HG03060 (cell line): Measurements from ENCODE around the gene PTK7.

Experiments
- ATAC-seq: cut with Tn5 transposase; IDR thresholded peaks from one replicate; pipeline ENCODE4 v1.9.1; 2021; ENCODE audit warnings: low read depth, moderate number of reproducible peaks; ENCODE audit not compliant: unreplicated experiment

Gene PTK7

DNA sequence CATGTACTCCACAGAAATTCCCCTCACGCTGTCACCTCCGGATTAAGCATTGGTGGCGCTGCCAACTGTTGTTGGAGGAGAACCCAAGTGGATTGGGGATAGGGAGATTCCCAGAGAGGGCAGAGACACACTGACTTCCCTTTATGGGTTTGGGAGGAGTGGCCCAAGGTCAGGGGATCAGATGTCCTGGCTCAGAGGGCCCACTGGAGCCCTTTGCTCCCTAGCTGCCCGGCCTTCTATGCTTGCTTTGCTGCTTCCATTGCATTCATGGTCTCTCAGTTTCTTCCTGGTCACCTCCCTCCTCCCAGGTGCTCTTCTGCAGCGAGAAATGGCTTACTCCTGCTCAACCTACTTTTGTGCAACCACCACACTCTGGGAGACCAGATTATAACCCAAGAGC is 120.2 kb downstream of the PTK7 start:
- ATAC-seq, result no peak

DNA sequence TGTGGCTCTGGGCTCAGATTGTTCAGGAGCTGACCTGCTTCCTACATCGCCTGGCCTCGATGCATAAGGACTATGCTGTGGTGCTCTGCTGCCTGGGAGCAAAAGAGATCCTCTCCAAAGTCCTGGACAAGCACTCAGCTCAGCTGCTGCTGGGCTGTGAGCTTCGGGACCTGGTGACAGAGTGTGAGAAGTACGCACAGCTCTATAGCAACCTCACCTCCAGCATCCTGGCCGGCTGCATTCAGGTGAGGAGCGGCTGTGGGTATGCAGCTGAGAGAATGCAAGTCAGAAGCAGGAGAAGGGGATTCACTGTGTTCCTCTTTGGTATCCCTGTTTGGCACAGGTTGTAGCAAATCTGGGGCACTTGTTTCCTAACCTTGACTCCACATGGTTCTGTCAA is 123.8 kb downstream of the PTK7 start:
- no peak for ATAC-seq

DNA sequence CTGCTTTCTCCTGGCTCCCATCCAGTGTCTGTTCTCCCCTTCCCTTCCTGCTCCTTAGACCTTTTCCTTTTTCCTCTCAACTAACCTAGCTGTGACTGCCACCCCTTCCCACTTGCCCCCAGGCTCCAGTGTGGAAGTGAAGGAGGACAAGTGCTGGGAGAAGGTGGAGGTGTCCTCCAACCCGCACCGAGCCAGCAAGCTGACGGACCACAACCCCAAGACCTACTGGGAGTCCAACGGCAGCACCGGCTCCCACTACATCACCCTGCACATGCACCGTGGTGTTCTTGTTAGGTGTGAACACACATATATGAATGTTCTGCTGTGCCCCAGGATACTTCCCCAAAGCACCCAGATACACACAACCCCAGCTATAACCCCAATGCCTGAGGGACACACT is 124.4 kb downstream of the PTK7 start:
- no peak for ATAC-seq

DNA sequence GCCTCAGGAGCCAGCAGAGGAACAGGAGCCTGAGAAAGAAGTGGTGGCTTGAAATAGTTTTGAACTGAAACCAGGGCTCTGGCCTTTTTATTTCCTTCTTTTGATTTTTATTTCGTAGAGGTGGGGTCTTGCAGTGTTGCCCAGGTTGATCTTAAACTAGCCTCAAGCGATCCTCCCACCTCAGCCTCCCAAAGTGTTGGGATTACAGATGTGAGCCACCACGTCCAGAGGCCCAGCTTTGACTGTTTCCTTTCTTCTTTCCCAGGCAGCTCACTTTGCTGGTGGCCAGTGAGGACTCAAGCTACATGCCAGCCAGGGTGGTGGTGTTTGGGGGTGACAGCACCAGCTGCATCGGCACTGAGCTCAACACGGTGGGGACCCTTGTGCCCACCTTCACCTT is 126.3 kb downstream of the PTK7 start:
- ATAC-seq, result no peak

DNA sequence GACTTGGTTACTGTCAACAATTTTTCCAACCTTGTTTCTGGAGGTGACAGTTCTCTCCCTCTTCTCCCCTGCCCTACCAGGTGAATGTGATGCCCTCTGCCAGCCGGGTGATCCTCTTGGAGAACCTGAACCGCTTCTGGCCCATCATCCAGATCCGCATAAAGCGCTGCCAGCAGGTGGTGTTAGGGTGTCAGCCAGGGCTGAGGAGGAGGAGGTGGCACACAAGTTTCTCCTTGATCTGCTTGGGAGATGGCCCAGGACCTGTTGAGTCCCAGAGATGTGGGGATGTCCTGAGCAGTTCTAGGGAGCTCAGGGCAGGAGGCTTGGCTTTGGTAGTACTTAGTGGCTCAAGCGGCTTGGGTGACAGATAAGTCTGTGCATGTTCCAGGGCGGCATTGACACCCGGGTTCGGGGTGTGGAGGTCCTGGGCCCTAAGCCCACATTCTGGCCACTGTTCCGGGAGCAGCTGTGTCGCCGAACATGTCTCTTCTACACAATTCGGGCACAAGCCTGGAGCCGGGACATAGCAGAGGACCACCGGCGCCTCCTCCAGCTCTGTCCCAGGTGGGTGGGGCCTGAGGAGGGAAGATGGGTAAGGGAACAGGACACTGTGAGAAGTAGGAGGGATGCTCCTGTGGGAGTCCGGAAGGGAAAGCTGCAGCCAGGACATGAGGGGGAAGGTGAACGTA is 127.1 kb downstream of the PTK7 start:
- no peak for ATAC-seq

DNA sequence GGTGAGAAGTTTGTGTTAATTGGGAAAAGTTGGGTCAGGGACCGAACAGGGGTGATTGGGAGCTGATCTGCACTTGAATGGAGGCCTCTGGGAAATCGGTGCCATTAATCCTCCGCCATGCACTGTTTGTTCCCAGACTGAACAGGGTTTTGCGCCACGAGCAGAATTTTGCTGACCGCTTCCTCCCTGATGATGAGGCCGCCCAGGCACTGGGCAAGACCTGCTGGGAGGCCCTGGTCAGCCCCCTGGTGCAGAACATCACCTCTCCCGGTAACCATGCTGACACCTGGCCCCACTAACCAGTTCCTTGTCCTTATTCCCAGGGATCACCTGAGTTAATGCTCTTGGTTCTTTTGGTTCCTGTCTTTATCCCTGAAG is 127.6 kb downstream of the PTK7 start:
- no peak for ATAC-seq

DNA sequence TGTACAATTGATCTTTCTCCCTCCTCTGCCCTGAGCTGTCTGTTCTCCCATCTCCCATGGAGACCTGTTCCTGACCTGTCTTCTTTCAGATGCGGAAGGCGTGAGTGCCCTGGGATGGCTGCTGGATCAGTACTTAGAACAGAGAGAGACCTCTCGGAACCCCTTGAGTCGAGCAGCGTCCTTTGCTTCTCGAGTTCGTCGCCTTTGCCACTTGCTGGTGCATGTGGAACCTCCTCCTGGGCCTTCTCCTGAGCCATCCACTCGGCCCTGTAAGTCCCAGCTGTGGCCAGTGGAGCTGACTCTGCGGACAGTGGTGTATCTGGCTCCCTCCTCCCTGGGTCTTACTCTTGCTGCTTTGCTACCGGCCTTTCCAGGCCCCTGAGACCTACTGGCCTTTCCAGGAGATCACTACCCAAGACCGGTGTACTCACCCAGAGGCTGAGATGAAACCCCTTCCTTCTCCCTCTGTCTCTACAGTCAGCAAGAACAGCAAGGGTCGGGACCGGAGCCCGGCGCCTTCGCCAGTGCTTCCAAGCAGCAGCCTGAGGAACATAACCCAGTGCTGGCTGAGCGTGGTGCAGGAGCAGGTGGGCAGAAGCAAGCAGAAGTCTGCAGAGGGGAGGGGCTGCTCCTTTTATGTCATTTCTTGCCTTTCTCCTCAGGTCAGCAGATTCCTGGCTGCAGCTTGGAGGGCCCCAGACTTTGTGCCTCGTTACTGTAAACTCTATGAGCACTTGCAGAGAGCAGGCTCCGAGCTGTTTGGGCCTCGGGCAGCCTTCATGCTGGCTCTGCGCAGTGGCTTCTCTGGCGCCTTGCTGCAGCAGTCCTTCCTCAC is 128.4 kb downstream of the PTK7 start:
- no peak for ATAC-seq

DNA sequence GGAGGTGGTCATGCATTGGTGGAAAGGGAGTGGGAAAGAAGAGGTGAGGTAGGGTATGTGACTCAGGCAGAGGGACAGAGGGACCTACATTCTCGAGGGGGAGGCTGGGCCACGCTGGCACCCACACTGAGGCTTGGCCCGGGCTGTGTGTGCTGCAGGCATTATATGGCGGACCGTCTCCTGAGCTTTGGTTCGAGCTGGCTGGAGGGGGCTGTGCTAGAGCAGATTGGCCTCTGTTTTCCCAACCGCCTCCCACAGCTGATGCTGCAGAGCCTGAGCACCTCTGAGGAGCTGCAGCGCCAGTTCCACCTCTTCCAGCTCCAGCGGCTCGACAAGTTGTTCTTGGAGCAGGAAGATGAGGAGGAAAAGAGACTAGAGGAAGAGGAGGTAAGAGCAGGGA is 129.7 kb downstream of the PTK7 start:
- ATAC-seq, result no peak

DNA sequence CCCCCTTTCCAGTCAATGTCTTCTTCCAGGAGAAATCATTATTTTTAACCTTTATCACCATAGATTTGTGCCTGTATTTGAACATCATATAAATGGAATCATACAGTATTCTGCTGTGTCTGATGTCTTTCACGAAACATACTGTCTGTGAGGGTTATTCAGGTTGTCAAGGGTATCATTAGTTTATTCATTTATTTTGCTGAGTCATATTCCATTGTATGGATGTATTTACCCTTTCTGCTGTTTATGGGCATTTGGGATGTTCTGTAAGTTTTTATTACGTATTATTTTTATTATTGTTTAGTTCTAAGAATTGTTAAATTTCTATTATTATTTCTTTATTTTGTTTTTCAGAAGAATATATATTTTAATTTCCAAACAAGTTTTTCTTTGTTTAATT is 131.2 kb downstream of the PTK7 start:
- ATAC-seq, result no peak
